DND-41 (cell line): ENCODE results near the gene DHRS3.

Source experiments
- ATAC-seq: fragments of 200-7000 bp; cut with Tn5 transposase; 3 replicates; pipeline ENCODE4 v1.9.1; 2021; ENCODE audit warnings: low read depth; ENCODE audit not compliant: insufficient read depth
- DNase-seq: peaks from one replicate; pipeline ENCODE4 v3.0.0-alpha.2; 2020
- H2AFZ ChIP-seq: 2 replicates; pipeline ENCODE4 v1.6.0; 2012; ENCODE audit warnings: low read depth, low read length
- H3K27ac ChIP-seq: 2 replicates; pipeline ENCODE4 v1.5.1; 2012; ENCODE audit warnings: low read length, inconsistent platforms
- H3K27me3 ChIP-seq: fragments of 200-600 bp; sonication (generic); 2 replicates; pipeline ENCODE4 v1.6.0; 2012; ENCODE audit warnings: low read length, mild to moderate bottlenecking, inconsistent platforms; ENCODE audit not compliant: insufficient read depth, poor library complexity
- H3K36me3 ChIP-seq: 2 replicates; pipeline ENCODE4 v1.5.1; 2012; ENCODE audit warnings: low read length, inconsistent platforms; ENCODE audit not compliant: insufficient read depth
- H3K4me1 ChIP-seq: 2 replicates; pipeline ENCODE4 v1.5.1; 2012; ENCODE audit warnings: mild to moderate bottlenecking, low read length; ENCODE audit not compliant: insufficient read depth
- H3K4me2 ChIP-seq: 2 replicates; pipeline ENCODE4 v1.6.0; 2012; ENCODE audit warnings: mild to moderate bottlenecking, moderate library complexity, low read length, inconsistent platforms; ENCODE audit not compliant: insufficient read depth
- H3K4me3 ChIP-seq, 2 experiments: fragments of 200-600 bp in 1 of 2; shearing (Covaris generic) in 1 of 2; 2 replicates each; pipeline ENCODE4 v1.5.1; 2012 to 2016; ENCODE audit warnings: inconsistent platforms in 2 of 2, low read length in 2 of 2, mild to moderate bottlenecking in 2 of 2, low read depth in 1 of 2, moderate library complexity in 1 of 2
- H3K79me2 ChIP-seq: 2 replicates; pipeline ENCODE4 v1.6.0; 2012; ENCODE audit warnings: low read length, inconsistent platforms; ENCODE audit not compliant: insufficient read depth
- H3K9ac ChIP-seq: 2 replicates; pipeline ENCODE4 v1.6.0; 2012; ENCODE audit warnings: low read depth, mild to moderate bottlenecking, inconsistent platforms, low read length, moderate library complexity
- H3K9me3 ChIP-seq: 2 replicates; pipeline ENCODE4 v1.5.1; 2012; ENCODE audit warnings: low read length, moderate library complexity, mild to moderate bottlenecking, inconsistent platforms; ENCODE audit not compliant: insufficient read depth, severe bottlenecking
- H4K20me1 ChIP-seq: 2 replicates; pipeline ENCODE4 v1.6.0; 2012; ENCODE audit warnings: low read length; ENCODE audit not compliant: insufficient read depth
- CTCF ChIP-seq: IDR thresholded peaks from 2 replicates; pipeline ENCODE4 v1.5.1; 2012; ENCODE audit warnings: borderline replicate concordance, low read length, moderate library complexity, mild to moderate bottlenecking; ENCODE audit not compliant: poor library complexity, severe bottlenecking; ENCODE audit errors: extremely low read depth
- EZH2 ChIP-seq: IDR thresholded peaks from 3 replicates; pipeline ENCODE4 v1.6.1; 2012; ENCODE audit warnings: borderline replicate concordance, low read depth, mild to moderate bottlenecking, moderate library complexity, low read length, inconsistent platforms; ENCODE audit not compliant: severe bottlenecking

The DHRS3 gene

GRCh38 chr1:12596007-12596821 is 21.8 kb downstream of the DHRS3 start:
- H3K4me2 ChIP-seq = no peak overlapping the region
- H3K27me3 ChIP-seq = no peaks in the 10 kb centered on the region
- no peaks in the 10 kb centered on the region for H3K9me3 ChIP-seq
- H3K27ac ChIP-seq = no peak overlapping the region
- no peak for DNase-seq
- H4K20me1 ChIP-seq = peaks cover 36% of the 10 kb centered on the region
- peaks cover 76% of the 10 kb centered on the region for H3K79me2 ChIP-seq
- no peak overlapping the region for H3K9ac ChIP-seq
- no peak for ATAC-seq
- no peak for TF ChIP-seq CTCF
- no peak for TF ChIP-seq EZH2
- peaks cover 7% of the 10 kb centered on the region for H3K36me3 ChIP-seq
- no peak overlapping the region for H2AFZ ChIP-seq
- no peaks in the 10 kb centered on the region for H3K4me1 ChIP-seq
- H3K4me3 ChIP-seq = no peak overlapping the region

DNA sequence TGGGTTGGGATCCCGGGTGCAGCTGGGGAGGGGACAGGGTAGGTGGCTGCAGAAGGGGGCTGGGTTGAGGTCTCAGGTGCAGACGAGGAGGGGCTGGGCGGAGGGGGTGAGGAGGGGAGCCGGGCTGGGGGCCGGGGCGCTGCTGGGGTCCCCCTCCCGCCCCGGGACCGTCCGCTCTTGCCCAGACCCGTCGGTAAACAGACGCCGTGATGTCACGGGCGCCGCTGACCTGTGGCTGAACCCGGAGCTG is 22.3 kb downstream of the DHRS3 start:
- Histone ChIP-seq H3K4me2 (no peak overlapping the region), H3K4me1 (no peaks in the 10 kb centered on the region), H4K20me1 (peaks cover 35% of the 10 kb centered on the region), H3K9me3 (no peaks in the 10 kb centered on the region), H3K4me3 (no peak overlapping the region), H3K79me2 (peaks cover 72% of the 10 kb centered on the region), H3K27me3 (no peaks in the 10 kb centered on the region), H3K27ac (no peak overlapping the region), H3K36me3 (peaks cover 9% of the 10 kb centered on the region), H2AFZ (no peak overlapping the region), H3K9ac (no peak overlapping the region)
- no peak for ATAC-seq
- TF ChIP-seq EZH2 (no peak), CTCF (no peak)
- DNase-seq = no peak

DNA sequence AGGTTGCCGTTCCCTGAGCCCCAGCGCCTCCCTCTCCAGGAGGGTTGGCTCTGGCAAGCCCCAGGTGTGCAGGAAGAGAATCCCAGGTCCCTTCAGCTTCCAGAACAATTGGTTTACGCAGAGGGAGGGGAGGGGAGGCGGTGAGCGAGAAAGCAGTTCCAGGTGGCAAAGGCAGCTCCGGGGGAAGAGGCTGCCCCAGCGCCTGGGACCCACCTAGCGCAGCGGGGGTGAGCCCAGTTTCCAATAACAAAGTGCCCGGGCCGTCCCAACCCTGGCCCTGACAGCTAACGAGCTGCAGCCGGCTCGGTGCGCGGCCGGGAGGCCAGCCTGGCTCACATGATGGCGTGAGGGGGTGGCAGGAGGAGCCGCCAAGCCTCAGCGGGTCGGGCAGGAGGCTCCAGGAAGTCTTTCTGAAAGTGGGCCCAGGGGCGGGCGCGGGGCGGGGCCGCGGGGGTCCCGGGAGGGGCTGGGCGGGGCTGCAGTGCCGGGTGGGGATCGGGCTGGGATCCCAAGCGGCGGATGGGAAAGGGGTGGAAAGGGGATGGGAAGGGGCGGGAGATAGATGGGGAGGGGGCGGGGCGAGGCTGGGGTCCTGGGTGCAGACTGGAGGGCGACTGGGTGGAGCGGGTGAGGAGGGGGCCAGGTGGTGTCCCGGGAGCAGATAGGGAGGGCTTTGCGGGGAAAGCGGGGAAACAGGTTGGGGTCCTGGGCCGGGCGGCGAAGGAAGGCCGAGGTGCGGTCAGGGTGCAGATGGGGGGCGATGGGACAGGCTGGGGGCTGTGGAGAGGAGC is 22.8 kb downstream of the DHRS3 start:
- Histone ChIP-seq H3K79me2 (peaks cover 69% of the 10 kb centered on the region), H3K9ac (no peak overlapping the region), H3K27me3 (no peaks in the 10 kb centered on the region), H3K4me3 (no peak overlapping the region), H4K20me1 (peaks cover 31% of the 10 kb centered on the region), H3K4me1 (no peaks in the 10 kb centered on the region), H3K9me3 (no peaks in the 10 kb centered on the region), H3K27ac (no peak overlapping the region), H3K36me3 (peaks cover 12% of the 10 kb centered on the region), H3K4me2 (no peak overlapping the region), H2AFZ (no peak overlapping the region)
- DNase-seq = no peak
- TF ChIP-seq CTCF (no peak), EZH2 (no peak)
- no peak for ATAC-seq
